ENCODE data around the gene COG5.

COG5 gene

GRCh38 chr7:107414198-107414597 is 149.5 kb downstream of the COG5 start:
- Histone ChIP-seq H3K27me3 (ENCODE audit: insufficient read depth, poor library complexity, severe bottlenecking) (no peaks in the 10 kb centered on the region), H3K4me3 (replicated peaks; ENCODE audit: insufficient read depth, low read length) (no peak overlapping the region), H3K27ac (replicated peaks) (no peak overlapping the region)
- DNase-seq (ENCODE audit: low read depth in 1 of 2, low spot score in 1 of 2): no peak
- TF ChIP-seq CTCF (IDR thresholded peaks at IDR 0.05; ENCODE audit: insufficient read depth, low read length) (no peak), GABPA (IDR thresholded peaks at IDR 0.05; ENCODE audit: low read depth) (no peak), SPI1 (IDR thresholded peaks at IDR 0.05; ENCODE audit: borderline replicate concordance, low read depth) (no peak), POLR2AphosphoS5 (IDR thresholded peaks at IDR 0.05; ENCODE audit: low read depth) (no peak)
- TF ChIP-seq, protein P1, sequence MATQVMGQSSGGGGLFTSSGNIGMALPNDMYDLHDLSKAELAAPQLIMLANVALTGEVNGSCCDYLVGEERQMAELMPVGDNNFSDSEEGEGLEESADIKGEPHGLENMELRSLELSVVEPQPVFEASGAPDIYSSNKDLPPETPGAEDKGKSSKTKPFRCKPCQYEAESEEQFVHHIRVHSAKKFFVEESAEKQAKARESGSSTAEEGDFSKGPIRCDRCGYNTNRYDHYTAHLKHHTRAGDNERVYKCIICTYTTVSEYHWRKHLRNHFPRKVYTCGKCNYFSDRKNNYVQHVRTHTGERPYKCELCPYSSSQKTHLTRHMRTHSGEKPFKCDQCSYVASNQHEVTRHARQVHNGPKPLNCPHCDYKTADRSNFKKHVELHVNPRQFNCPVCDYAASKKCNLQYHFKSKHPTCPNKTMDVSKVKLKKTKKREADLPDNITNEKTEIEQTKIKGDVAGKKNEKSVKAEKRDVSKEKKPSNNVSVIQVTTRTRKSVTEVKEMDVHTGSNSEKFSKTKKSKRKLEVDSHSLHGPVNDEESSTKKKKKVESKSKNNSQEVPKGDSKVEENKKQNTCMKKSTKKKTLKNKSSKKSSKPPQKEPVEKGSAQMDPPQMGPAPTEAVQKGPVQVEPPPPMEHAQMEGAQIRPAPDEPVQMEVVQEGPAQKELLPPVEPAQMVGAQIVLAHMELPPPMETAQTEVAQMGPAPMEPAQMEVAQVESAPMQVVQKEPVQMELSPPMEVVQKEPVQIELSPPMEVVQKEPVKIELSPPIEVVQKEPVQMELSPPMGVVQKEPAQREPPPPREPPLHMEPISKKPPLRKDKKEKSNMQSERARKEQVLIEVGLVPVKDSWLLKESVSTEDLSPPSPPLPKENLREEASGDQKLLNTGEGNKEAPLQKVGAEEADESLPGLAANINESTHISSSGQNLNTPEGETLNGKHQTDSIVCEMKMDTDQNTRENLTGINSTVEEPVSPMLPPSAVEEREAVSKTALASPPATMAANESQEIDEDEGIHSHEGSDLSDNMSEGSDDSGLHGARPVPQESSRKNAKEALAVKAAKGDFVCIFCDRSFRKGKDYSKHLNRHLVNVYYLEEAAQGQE (IDR thresholded peaks at IDR 0.05; ENCODE audit: insufficient replicate concordance, low read depth): no peak

DNA sequence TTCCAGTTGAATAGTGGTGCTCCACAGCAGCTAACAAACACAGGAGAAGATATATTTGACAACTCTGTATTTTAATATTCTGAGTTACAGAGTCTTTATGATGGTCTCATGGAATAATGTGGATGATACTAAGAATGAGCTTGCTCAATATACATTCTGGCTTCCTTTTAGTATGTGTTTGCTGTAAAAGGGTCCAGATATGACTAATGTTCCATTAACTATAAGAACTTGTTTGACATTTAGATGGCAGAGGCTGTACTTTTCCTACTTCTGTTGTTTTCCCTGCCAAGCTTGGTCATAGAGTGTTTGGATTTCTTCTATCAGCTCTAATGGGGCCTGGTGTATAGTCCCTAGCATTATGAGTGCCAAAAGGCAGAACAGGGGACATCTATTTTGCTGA is 155.4 kb downstream of the COG5 start:
- no peak for DNase-seq (ENCODE audit: low read depth in 1 of 2, low spot score in 1 of 2)
- no peak for TF ChIP-seq POLR2AphosphoS5 (IDR thresholded peaks at IDR 0.05; ENCODE audit: low read depth)
- TF ChIP-seq, protein P1 (IDR thresholded peaks at IDR 0.05; ENCODE audit: insufficient replicate concordance, low read depth): no peak
- no peak for TF ChIP-seq SPI1 (IDR thresholded peaks at IDR 0.05; ENCODE audit: borderline replicate concordance, low read depth)
- no peak for TF ChIP-seq CTCF (IDR thresholded peaks at IDR 0.05; ENCODE audit: insufficient read depth, low read length)
- no peak for TF ChIP-seq GABPA (IDR thresholded peaks at IDR 0.05; ENCODE audit: low read depth)
- Histone ChIP-seq H3K4me3 (replicated peaks; ENCODE audit: insufficient read depth, low read length) (no peak overlapping the region), H3K27ac (replicated peaks) (no peak overlapping the region), H3K27me3 (ENCODE audit: insufficient read depth, poor library complexity, severe bottlenecking) (no peaks in the 10 kb centered on the region)

DNA sequence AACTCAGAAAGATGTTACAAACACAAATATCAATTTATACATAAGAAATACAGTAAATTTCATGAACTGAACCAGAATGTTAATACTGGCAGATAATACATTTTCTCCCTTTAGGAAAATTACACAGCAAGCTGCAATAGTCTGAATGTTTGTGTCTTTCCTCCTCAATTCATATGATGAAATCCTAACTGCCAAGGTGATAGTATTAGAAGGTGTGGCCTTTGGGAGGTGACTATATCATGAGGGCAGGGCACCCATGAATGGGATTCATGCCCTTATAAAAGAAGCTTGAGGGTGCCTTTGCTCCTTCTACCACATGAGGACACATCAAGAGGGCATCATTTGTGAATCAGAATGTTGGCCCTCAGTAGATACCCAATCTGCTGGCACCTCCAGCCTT is 158.2 kb downstream of the COG5 start:
- no peak for TF ChIP-seq POLR2AphosphoS5 (IDR thresholded peaks at IDR 0.05; ENCODE audit: low read depth)
- no peak for TF ChIP-seq GABPA (IDR thresholded peaks at IDR 0.05; ENCODE audit: low read depth)
- TF ChIP-seq CTCF (IDR thresholded peaks at IDR 0.05; ENCODE audit: insufficient read depth, low read length): no peak
- TF ChIP-seq, protein P1 (IDR thresholded peaks at IDR 0.05; ENCODE audit: insufficient replicate concordance, low read depth): no peak
- Histone ChIP-seq H3K27ac (replicated peaks) (no peak overlapping the region), H3K4me3 (replicated peaks; ENCODE audit: insufficient read depth, low read length) (no peak overlapping the region), H3K27me3 (ENCODE audit: insufficient read depth, poor library complexity, severe bottlenecking) (no peaks in the 10 kb centered on the region)
- no peak for DNase-seq (ENCODE audit: low read depth in 1 of 2, low spot score in 1 of 2)
